ENCODE results near the gene ZFAND2A. TPM values are rescaled to one million over a fixed set of nuclear protein-coding genes. Genes with fewer than 3 reads are reported as not detected.

The ZFAND2A gene
- total and polyA plus RNA-seq, 2 experiments from 2014 or later, result 15.3 to 29.2 TPM

- Mint-ChIP-seq H3K27ac (no peak overlapping the region), H3K4me1 (no peaks in the 10 kb centered on the region), H3K36me3 (ENCODE audit: low read depth) (0 out of 3 replicates have a peak, but pooled peaks cover 3% of the 10 kb centered on the region), H3K9me3 (peaks cover 6% of the 10 kb centered on the region; the same call in 2 of the 3 replicates), H3K27me3 (ENCODE audit: insufficient read depth, low read depth, poor library complexity) (peaks cover 14% of the 10 kb centered on the region), H3K4me3 (no peak overlapping the region)
- Histone ChIP-seq H3K79me2 (replicated peaks; ENCODE audit: insufficient read depth) (no peaks in the 10 kb centered on the region), H4K20me1 (replicated peaks; ENCODE audit: insufficient read depth) (no peaks in the 10 kb centered on the region), H2AFZ (no peak overlapping the region), H3K27ac (ENCODE audit: low read depth) (no peak overlapping the region), H3F3A (replicated peaks; ENCODE audit: low read depth) (no peaks in the 10 kb centered on the region), H3K27me3 (ENCODE audit: insufficient read depth) (no peaks in the 10 kb centered on the region), H3K4me1 (ENCODE audit: insufficient read depth) (no peaks in the 10 kb centered on the region), H3K4me3 (no peak overlapping the region), H3K36me3 (ENCODE audit: insufficient read depth) (no peaks in the 10 kb centered on the region), H3K4me2 (no peak overlapping the region), H3K9me2 (ENCODE audit: insufficient read depth) (no peaks in the 10 kb centered on the region)
- TF ChIP-seq EZH2 (IDR thresholded peaks at IDR 0.05; ENCODE audit: low read depth, unreplicated experiment) (no peak), NANOG (IDR thresholded peaks at IDR 0.05; ENCODE audit: borderline replicate concordance) (no peak), STAT1 (IDR thresholded peaks at IDR 0.05; ENCODE audit: unreplicated experiment) (no peak), EZH2phosphoT487 (IDR thresholded peaks at IDR 0.05; ENCODE audit: unreplicated experiment) (no peak), ETS1 (IDR thresholded peaks at IDR 0.05) (no peak), POLR2AphosphoS5 (IDR thresholded peaks at IDR 0.05; ENCODE audit: low read depth) (no peak), JUNB (IDR thresholded peaks at IDR 0.05; ENCODE audit: unreplicated experiment) (no peak), ZNF331 (CRISPR knock-in tag; IDR thresholded peaks at IDR 0.05; ENCODE audit: low read depth) (no peak), CREB1 (CRISPR knock-in tag; IDR thresholded peaks at IDR 0.05; ENCODE audit: low read depth) (no peak), ZNF114 (CRISPR knock-in tag; IDR thresholded peaks at IDR 0.05) (no peak)
- TF ChIP-seq, protein P1, sequence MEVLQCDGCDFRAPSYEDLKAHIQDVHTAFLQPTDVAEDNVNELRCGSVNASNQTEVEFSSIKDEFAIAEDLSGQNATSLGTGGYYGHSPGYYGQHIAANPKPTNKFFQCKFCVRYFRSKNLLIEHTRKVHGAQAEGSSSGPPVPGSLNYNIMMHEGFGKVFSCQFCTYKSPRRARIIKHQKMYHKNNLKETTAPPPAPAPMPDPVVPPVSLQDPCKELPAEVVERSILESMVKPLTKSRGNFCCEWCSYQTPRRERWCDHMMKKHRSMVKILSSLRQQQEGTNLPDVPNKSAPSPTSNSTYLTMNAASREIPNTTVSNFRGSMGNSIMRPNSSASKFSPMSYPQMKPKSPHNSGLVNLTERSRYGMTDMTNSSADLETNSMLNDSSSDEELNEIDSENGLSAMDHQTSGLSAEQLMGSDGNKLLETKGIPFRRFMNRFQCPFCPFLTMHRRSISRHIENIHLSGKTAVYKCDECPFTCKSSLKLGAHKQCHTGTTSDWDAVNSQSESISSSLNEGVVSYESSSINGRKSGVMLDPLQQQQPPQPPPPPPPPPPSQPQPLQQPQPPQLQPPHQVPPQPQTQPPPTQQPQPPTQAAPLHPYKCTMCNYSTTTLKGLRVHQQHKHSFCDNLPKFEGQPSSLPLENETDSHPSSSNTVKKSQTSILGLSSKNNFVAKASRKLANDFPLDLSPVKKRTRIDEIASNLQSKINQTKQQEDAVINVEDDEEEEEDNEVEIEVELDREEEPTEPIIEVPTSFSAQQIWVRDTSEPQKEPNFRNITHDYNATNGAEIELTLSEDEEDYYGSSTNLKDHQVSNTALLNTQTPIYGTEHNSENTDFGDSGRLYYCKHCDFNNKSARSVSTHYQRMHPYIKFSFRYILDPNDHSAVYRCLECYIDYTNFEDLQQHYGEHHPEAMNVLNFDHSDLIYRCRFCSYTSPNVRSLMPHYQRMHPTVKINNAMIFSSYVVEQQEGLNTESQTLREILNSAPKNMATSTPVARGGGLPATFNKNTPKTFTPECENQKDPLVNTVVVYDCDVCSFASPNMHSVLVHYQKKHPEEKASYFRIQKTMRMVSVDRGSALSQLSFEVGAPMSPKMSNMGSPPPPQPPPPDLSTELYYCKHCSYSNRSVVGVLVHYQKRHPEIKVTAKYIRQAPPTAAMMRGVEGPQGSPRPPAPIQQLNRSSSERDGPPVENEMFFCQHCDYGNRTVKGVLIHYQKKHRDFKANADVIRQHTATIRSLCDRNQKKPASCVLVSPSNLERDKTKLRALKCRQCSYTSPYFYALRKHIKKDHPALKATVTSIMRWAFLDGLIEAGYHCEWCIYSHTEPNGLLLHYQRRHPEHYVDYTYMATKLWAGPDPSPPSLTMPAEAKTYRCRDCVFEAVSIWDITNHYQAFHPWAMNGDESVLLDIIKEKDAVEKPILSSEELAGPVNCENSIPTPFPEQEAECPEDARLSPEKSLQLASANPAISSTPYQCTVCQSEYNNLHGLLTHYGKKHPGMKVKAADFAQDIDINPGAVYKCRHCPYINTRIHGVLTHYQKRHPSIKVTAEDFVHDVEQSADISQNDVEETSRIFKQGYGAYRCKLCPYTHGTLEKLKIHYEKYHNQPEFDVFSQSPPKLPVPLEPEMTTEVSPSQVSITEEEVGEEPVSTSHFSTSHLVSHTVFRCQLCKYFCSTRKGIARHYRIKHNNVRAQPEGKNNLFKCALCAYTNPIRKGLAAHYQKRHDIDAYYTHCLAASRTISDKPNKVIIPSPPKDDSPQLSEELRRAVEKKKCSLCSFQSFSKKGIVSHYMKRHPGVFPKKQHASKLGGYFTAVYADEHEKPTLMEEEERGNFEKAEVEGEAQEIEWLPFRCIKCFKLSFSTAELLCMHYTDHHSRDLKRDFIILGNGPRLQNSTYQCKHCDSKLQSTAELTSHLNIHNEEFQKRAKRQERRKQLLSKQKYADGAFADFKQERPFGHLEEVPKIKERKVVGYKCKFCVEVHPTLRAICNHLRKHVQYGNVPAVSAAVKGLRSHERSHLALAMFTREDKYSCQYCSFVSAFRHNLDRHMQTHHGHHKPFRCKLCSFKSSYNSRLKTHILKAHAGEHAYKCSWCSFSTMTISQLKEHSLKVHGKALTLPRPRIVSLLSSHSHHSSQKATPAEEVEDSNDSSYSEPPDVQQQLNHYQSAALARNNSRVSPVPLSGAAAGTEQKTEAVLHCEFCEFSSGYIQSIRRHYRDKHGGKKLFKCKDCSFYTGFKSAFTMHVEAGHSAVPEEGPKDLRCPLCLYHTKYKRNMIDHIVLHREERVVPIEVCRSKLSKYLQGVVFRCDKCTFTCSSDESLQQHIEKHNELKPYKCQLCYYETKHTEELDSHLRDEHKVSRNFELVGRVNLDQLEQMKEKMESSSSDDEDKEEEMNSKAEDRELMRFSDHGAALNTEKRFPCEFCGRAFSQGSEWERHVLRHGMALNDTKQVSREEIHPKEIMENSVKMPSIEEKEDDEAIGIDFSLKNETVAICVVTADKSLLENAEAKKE (CRISPR knock-in tag; IDR thresholded peaks at IDR 0.05), result no peak
- TF ChIP-seq, protein P2, sequence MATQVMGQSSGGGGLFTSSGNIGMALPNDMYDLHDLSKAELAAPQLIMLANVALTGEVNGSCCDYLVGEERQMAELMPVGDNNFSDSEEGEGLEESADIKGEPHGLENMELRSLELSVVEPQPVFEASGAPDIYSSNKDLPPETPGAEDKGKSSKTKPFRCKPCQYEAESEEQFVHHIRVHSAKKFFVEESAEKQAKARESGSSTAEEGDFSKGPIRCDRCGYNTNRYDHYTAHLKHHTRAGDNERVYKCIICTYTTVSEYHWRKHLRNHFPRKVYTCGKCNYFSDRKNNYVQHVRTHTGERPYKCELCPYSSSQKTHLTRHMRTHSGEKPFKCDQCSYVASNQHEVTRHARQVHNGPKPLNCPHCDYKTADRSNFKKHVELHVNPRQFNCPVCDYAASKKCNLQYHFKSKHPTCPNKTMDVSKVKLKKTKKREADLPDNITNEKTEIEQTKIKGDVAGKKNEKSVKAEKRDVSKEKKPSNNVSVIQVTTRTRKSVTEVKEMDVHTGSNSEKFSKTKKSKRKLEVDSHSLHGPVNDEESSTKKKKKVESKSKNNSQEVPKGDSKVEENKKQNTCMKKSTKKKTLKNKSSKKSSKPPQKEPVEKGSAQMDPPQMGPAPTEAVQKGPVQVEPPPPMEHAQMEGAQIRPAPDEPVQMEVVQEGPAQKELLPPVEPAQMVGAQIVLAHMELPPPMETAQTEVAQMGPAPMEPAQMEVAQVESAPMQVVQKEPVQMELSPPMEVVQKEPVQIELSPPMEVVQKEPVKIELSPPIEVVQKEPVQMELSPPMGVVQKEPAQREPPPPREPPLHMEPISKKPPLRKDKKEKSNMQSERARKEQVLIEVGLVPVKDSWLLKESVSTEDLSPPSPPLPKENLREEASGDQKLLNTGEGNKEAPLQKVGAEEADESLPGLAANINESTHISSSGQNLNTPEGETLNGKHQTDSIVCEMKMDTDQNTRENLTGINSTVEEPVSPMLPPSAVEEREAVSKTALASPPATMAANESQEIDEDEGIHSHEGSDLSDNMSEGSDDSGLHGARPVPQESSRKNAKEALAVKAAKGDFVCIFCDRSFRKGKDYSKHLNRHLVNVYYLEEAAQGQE (IDR thresholded peaks at IDR 0.05; ENCODE audit: unreplicated experiment), result no peak
- TF ChIP-seq, protein P3, sequence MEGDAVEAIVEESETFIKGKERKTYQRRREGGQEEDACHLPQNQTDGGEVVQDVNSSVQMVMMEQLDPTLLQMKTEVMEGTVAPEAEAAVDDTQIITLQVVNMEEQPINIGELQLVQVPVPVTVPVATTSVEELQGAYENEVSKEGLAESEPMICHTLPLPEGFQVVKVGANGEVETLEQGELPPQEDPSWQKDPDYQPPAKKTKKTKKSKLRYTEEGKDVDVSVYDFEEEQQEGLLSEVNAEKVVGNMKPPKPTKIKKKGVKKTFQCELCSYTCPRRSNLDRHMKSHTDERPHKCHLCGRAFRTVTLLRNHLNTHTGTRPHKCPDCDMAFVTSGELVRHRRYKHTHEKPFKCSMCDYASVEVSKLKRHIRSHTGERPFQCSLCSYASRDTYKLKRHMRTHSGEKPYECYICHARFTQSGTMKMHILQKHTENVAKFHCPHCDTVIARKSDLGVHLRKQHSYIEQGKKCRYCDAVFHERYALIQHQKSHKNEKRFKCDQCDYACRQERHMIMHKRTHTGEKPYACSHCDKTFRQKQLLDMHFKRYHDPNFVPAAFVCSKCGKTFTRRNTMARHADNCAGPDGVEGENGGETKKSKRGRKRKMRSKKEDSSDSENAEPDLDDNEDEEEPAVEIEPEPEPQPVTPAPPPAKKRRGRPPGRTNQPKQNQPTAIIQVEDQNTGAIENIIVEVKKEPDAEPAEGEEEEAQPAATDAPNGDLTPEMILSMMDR (conservative IDR thresholded peaks at IDR 0.05; ENCODE audit: low read depth in 2 of 2), result no peak
- DNase-seq (ENCODE audit: low spot score) (no peak), ATAC-seq (no peak)
These were observed 41.9 kb upstream of the ZFAND2A start for GRCh38 chr7:1201916-1202315.

Data from GM23338 (cell line).